Mesothelial cell of epicardium (in vitro differentiated cells): ENCODE results near the gene TMEM252. TPM values are rescaled to one million over a fixed set of nuclear protein-coding genes. Genes with fewer than 3 reads are reported as not detected.

Experiments
- DNase-seq, 2 experiments: peaks; one replicate each; pipeline ENCODE4 v3.0.0; 2021; ENCODE audit warnings: low spot score in 2 of 2; ENCODE audit not compliant: unreplicated experiment in 2 of 2
- H3K27ac Mint-ChIP-seq: 2 replicates; pipeline ENCODE4 v1.8.0; 2021; ENCODE audit warnings: mixed read lengths
- H3K27me3 Mint-ChIP-seq: 2 replicates; pipeline ENCODE4 v1.8.0; 2021; ENCODE audit warnings: low read depth, mixed read lengths
- H3K36me3 Mint-ChIP-seq: 2 replicates; pipeline ENCODE4 v1.8.0; 2021; ENCODE audit warnings: mixed read lengths
- H3K4me1 Mint-ChIP-seq: 2 replicates; pipeline ENCODE4 v1.8.0; 2021; ENCODE audit warnings: mixed read lengths
- H3K4me3 Mint-ChIP-seq: 2 replicates; pipeline ENCODE4 v1.8.0; 2021; ENCODE audit warnings: mild to moderate bottlenecking, moderate library complexity, mixed read lengths
- H3K9me3 Mint-ChIP-seq: 2 replicates; pipeline ENCODE4 v1.8.0; 2021; ENCODE audit warnings: mixed read lengths
- total RNA-seq: library from RNA; stranded (reverse); gene quantifications from 3 replicates; pipeline ENCODE4 v1.2.1, GENCODE V29; 2021
- TF ChIP-seq, protein P1 (sequence below): fragments of 200-600 bp; sonication (generic); IDR thresholded peaks from one replicate; pipeline ENCODE4 v1.5.0; 2021; ENCODE audit warnings: antibody characterized with exemption; ENCODE audit not compliant: unreplicated experiment

TMEM252 gene
- total RNA-seq = not detected in 3 replicates

- Mint-ChIP-seq H3K4me1 (peaks cover 15% of the 10 kb centered on the region), H3K27me3 (peaks cover 63% of the 10 kb centered on the region), H3K36me3 (no peaks in the 10 kb centered on the region), H3K27ac (no peak within 1 kb of the TSS), H3K9me3 (peaks cover 5% of the 10 kb centered on the region), H3K4me3 (no peak within 1 kb of the TSS)
- no peak for DNase-seq
- TF ChIP-seq, protein P1, sequence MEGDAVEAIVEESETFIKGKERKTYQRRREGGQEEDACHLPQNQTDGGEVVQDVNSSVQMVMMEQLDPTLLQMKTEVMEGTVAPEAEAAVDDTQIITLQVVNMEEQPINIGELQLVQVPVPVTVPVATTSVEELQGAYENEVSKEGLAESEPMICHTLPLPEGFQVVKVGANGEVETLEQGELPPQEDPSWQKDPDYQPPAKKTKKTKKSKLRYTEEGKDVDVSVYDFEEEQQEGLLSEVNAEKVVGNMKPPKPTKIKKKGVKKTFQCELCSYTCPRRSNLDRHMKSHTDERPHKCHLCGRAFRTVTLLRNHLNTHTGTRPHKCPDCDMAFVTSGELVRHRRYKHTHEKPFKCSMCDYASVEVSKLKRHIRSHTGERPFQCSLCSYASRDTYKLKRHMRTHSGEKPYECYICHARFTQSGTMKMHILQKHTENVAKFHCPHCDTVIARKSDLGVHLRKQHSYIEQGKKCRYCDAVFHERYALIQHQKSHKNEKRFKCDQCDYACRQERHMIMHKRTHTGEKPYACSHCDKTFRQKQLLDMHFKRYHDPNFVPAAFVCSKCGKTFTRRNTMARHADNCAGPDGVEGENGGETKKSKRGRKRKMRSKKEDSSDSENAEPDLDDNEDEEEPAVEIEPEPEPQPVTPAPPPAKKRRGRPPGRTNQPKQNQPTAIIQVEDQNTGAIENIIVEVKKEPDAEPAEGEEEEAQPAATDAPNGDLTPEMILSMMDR = no peak
These were observed at the start of gene TMEM252 for GRCh38 chr9:68540712-68541535. TMEM252 (minus strand) TSS chr9:68540883; CDS start chr9:68540814, 69 bp downstream.

DNA sequence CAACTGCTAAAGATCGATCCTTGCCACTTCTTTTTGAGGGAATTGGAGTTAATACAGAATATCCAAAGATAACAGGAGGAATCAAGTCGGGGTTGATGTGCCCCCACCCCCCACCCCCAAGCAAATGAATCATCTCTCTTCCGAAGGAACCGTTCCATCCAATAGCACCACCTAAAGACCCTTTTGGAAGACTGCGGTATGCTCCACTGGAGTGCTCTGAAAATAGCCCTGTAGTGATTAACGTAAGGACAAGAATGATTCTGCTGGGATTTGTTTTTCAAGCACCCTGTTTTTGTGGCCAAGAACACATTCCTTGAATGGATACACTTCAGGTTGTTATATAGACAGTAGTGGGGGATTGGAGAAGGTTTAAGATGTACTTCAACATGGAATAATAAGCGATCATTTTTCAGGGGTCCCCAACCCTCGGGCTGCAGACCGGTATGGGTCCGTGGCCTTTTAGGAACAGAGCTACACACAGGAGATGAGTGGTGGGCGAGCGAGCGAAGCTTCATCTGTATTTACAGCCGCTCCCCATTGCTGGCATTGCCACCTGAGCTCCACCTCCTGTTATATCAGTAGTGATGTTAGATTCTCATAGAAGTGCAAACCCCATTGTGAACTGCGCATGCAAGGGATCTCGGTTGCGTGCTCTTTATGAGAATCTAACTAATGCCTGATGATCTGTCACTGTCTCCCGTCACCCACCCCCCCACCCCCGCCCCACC, 44.5 kb upstream of the TMEM252 start:
- H3K4me1 Mint-ChIP-seq = peaks cover 4% of the 10 kb centered on the region
- TF ChIP-seq, protein P1 = no peak
- H3K4me3 Mint-ChIP-seq = no peak overlapping the region
- H3K9me3 Mint-ChIP-seq = peaks cover 25% of the 10 kb centered on the region
- H3K27me3 Mint-ChIP-seq = peaks cover 25% of the 10 kb centered on the region
- DNase-seq = no peak
- H3K27ac Mint-ChIP-seq = no peak overlapping the region
- H3K36me3 Mint-ChIP-seq = no peaks in the 10 kb centered on the region

DNA sequence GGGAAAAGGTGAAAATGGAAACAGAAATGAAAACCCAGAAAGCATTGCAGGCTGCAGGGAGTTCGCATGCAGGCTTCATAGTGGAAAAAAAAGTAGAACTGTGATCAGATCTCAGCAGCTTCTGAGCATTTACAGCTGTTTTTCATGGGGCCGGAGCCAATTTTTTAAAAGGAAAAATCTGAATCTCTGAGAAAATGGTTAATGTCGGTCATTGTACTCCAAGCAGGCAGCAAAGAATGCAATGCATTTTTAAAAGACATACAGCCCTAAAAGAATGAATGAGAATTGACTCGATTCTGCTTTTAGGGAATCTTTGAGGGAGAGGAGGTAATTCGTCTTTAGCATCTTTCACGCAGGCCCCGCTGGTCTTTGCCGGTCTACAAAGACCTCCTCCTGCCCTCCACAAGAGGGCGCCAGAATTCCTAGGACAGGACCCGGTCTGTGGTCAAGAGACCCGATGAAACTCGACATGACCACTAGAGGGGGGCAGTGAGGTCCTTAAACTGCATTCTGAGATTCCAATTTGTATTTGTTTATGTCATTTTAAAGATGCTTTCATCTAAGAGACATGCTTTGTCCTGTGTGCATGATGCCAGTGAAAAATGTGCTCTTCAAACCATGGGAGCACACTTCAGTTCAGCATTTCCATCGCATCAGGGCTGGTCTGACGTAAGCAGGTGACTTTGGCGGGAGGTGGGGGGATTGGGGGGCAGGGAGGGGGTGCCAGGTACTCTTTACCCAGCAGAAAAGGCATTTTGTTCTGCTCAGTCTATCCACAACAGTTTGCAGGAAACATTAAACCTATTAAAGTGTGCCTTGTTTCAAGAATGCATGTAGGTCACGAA, 43.7 kb upstream of the TMEM252 start:
- peaks cover 21% of the 10 kb centered on the region for H3K27me3 Mint-ChIP-seq
- H3K4me3 Mint-ChIP-seq = peak overlapping the region; percentile 7
- peak overlapping the region; percentile 11 for H3K27ac Mint-ChIP-seq
- peaks cover 4% of the 10 kb centered on the region for H3K4me1 Mint-ChIP-seq
- no peaks in the 10 kb centered on the region for H3K36me3 Mint-ChIP-seq
- peak; percentile 79 to 86 for DNase-seq
- TF ChIP-seq, protein P1 = peak; percentile 96
- H3K9me3 Mint-ChIP-seq = peaks cover 18% of the 10 kb centered on the region

- Mint-ChIP-seq H3K27me3 (peaks cover 29% of the 10 kb centered on the region), H3K27ac (no peak overlapping the region), H3K36me3 (no peaks in the 10 kb centered on the region), H3K4me1 (peaks cover 4% of the 10 kb centered on the region), H3K9me3 (no peaks in the 10 kb centered on the region), H3K4me3 (no peak overlapping the region)
- DNase-seq = no peak
- TF ChIP-seq, protein P1 = no peak
These were observed 41.0 kb upstream of the TMEM252 start for GRCh38 chr9:68581696-68582095.

- H3K9me3 Mint-ChIP-seq = no peaks in the 10 kb centered on the region
- H3K36me3 Mint-ChIP-seq = no peaks in the 10 kb centered on the region
- TF ChIP-seq, protein P1 = no peak
- no peak overlapping the region for H3K4me3 Mint-ChIP-seq
- no peak overlapping the region for H3K27ac Mint-ChIP-seq
- DNase-seq = no peak
- H3K27me3 Mint-ChIP-seq = peaks cover 40% of the 10 kb centered on the region
- H3K4me1 Mint-ChIP-seq = no peaks in the 10 kb centered on the region
These were observed 37.3 kb upstream of the TMEM252 start for GRCh38 chr9:68577774-68578591.
